ENCODE measurements around the gene TTYH1. TPM values are rescaled to one million over a fixed set of nuclear protein-coding genes. Genes with fewer than 3 reads are reported as not detected.
A peak's percentile ranks its signal among the peaks of the same experiment; 100 is the strongest.

The TTYH1 gene
- total RNA-seq, 1 donor from 2014 or later, result 72.2 TPM

DNA sequence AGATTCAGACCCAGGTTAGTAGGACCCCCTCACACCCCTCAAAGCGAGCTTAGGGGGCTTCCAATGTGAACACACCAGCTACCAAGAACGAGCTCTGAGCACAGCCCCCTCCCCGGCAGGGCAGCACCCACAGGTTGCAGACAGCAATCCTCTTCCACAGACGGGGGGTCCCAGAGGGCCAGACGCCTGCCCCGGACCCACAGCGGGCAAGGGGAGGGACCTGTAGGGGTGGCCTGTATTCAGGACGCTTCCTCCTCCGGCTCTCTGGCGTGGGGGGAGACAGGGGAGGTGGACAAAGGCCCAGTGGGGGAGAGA, 4.8 kb downstream of the TTYH1 start:
- ATAC-seq (no peak), DNase-seq (ENCODE audit: low spot score) (no peak)
- intact Hi-C loops (cut with DNase I), result no loop called here

DNA sequence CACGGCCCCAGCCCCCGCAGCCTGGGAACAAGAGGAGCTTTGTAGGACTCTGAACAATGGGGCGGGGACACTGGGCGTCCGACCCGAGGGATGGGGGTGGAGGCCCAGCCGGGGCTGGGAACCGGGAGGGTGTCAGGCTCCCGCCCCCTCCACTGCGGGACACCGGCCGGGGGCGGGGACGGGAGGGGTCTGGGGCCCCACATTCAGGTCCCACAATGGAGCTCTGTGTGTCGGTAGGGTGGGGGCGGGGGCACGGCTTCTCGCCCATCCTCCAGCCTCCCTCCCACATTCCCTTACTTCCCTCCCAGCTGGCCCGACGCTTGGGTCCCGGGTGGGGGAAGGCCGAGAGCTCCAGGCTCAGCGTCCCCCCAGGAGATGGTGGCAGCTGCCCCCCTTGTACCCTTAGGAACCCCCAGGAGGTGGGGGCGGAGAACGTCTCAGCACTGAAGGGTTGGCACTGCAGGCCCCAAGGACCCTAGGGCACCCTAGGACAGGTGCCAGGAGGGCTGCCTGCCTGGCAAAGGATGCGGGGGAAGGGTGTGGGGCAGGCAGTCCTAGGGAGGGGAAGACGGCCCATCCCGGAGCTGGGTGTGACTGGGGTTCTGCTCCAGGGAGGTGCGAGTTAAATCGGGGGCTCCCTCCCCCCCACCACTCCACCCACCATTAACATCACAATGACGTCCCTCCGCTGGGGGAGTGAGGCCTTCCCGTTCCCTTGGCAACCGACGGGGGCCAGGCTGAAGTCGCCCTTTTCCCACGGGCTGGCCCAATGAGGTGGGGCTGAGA, 5.3 kb downstream of the TTYH1 start:
- DNase-seq (ENCODE audit: low spot score) (peak; percentile 82), ATAC-seq (peak; percentile 82)
- intact Hi-C loops (cut with DNase I), result no loop called here

DNA sequence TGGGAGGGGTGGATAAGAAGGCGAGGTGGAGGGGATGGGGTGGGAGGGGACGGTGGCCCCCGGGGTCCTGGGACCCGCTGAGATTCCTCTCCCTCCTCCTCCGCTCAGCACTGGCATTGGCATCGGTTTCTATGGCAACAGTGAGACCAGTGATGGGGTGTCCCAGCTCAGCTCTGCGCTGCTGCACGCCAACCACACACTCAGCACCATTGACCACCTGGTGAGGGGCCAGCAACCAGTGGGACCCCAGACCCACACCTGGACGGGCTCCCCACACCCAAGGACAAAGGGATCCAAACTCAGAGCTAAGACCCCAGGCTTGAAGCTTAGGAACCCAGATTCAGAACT, 5.9 kb downstream of the TTYH1 start:
- ATAC-seq (no peak), DNase-seq (ENCODE audit: low spot score) (no peak)
- intact Hi-C loops (cut with DNase I), result no loop called here

- DNase-seq (ENCODE audit: low spot score), result no peak
- no peak for ATAC-seq
- intact Hi-C loops (cut with DNase I), result no loop called here
These were observed 6.3 kb downstream of the TTYH1 start for GRCh38 chr19:54421521-54421920.

DNA sequence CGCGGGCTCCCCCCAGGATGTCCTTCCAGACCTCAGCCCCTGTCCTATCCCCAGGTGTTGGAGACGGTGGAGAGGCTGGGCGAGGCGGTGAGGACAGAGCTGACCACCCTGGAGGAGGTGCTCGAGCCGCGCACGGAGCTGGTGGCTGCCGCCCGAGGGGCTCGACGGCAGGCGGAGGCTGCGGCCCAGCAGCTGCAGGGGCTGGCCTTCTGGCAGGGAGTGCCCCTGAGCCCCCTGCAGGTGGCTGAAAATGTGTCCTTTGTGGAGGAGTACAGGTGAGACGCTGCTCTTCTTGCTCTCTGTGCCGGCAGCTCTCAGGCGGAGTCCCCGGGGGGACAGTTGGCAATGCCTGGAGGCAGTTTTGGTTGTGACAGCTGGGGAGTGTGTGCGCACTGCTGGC, 6.9 kb downstream of the TTYH1 start:
- intact Hi-C loops (cut with DNase I), result no loop called here
- no peak for DNase-seq (ENCODE audit: low spot score)
- ATAC-seq, result no peak

DNA sequence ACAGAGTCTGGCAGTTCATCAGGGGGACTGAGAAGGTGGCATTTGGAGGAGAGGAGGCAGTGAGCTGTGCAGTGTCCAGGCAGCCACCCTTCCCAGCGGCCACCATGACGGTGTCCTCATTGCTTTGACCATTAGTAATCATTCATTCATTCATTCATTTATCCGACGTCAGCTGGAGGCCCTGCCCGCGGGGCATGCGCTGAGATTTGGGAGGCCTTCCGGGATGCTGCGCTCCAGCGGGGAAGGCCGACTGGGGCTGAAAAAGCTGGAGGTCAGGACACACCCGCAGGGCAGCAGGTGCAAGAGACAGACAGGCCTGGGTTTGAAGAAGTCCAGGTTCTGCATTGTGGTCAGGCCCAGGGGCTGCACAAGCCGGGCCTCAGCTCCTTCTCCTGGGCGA, 8.9 kb downstream of the TTYH1 start:
- DNase-seq (ENCODE audit: low spot score), result no peak
- ATAC-seq, result no peak
- intact Hi-C loops (cut with DNase I), result no loop called here

- no peak for DNase-seq (ENCODE audit: low spot score)
- intact Hi-C loops (cut with DNase I), result no loop called here
- no peak for ATAC-seq
These were observed 9.6 kb downstream of the TTYH1 start for GRCh38 chr19:54424660-54425381.

GRCh38 chr19:54425382-54425723, 10.1 kb downstream of the TTYH1 start:
- intact Hi-C loops (cut with DNase I), result no loop called here
- ATAC-seq, result no peak
- no peak for DNase-seq (ENCODE audit: low spot score)

DNA sequence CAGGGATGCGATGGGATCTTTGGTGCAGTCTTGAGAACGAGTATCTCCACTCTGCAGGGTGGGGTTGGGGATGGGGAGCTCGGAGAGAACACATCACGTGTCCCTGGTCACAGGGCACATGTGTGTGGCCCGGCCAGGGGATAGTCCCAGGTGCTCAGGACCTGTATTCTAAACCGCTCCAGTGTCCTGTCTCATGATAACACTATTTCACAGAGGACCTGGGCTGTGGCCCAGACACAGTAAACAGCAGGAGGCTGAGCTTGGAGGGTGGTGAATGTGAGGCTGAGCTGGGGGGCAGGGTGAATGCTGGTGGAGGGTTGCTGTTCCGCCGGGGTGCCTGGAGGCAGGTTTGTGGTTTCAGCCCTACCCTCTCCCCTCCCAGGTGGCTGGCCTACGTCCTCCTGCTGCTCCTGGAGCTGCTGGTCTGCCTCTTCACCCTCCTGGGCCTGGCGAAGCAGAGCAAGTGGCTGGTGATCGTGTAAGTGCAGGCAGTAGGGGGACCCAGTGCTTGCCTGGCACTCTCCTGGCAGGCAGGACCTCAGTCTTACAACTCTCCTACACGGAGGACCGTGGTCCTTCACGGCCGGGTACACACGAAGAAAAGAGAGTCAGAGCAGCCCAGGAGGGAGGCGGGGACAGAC, 11.1 kb downstream of the TTYH1 start:
- ATAC-seq, result no peak
- no peak for DNase-seq (ENCODE audit: low spot score)
- intact Hi-C loops (cut with DNase I), result no loop called here

GRCh38 chr19:54427586-54427985, 12.3 kb downstream of the TTYH1 start:
- intact Hi-C loops (cut with DNase I), result no loop called here
- ATAC-seq (no peak), DNase-seq (ENCODE audit: low spot score) (no peak)

DNA sequence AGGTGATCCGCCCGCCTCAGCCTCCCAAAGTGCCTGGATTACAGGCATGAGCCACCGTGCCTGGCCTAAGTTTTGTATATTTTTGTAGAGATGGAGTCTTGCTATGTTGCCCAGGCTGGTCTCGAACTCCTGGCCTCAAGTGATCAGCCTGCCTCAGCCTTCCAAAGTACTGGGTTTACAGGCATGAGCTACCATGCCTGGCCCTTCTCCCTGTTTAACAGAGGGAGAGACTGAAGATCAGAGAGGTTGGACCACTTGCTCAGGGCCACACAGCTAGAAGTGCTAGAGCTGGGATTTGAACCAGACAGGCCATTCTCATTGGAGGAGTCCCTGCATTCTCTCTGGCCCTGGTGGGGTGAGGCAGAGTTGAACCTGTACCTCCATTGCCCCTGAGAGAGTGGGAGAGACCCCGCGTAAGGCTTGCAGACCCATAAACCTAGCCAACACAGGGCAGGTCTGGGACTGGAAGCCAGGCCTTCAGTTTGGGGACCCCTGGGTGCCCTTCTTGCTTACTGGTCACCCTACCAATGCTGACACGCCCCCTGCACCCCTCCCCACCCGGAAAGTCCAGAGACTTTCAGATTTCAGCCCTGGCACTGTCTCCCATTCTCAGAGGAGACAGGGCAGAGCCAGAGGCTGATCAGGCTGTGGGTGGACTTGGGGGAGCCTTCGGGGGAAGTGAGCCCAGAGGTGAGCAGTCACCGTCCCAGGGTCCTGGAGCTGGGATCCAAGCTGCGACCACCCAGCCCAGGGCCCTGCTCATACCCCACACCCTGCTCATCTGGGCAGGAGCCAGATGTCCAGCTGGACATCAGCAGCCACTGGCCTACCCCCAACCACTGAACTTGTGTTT, 13.3 kb downstream of the TTYH1 start:
- ATAC-seq, result no peak
- intact Hi-C loops (cut with DNase I), result no loop called here
- no peak for DNase-seq (ENCODE audit: low spot score)

GRCh38 chr19:54429176-54429495, 13.9 kb downstream of the TTYH1 start:
- intact Hi-C loops (cut with DNase I), result no loop called here
- ATAC-seq, result no peak
- DNase-seq (ENCODE audit: low spot score), result no peak

DNA sequence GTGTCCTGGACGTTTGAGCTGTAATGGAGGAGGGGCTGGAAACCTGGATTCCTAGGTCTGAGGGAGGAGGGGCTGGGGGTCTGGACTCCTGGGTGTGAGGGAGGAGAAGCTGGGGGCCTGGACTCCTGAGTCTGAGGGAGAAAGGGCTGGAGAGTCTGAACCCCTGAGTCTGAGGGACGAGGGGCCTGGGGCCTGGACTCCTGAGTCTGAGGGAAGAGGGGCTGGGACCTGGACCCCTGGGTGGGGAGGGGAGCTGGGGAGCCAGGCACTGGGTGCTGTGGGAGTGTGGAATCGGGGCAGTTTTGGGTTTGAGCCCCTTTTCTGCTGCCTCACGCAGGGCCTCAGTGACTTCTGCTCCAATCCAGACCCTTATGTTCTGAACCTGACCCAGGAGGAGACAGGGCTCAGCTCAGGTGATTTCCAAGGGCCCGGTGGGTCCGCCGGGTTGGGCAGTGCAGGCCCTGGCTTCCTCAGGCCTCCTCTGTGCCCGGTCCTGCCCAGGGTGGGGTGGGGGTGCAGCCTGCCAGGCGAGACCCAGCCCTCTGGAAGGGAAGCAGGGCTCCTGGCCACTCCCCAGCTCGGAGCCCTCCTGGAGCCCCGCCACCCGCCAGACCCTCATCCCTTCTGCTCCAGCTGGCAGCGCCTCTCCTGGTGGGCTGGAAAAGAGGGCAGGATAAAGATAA, 14.4 kb downstream of the TTYH1 start:
- intact Hi-C loops (cut with DNase I), result no loop called here
- no peak for ATAC-seq
- DNase-seq (ENCODE audit: low spot score), result no peak

GRCh38 chr19:54430306-54431254, 15.3 kb downstream of the TTYH1 start:
- ATAC-seq, result peak; percentile 67
- DNase-seq (ENCODE audit: low spot score), result peak; percentile 84
- intact Hi-C loops (cut with DNase I), result no loop called here

- ATAC-seq (no peak), DNase-seq (ENCODE audit: low spot score) (no peak)
- intact Hi-C loops (cut with DNase I), result no loop called here
These were observed 16.1 kb downstream of the TTYH1 start for GRCh38 chr19:54431255-54431838.

DNA sequence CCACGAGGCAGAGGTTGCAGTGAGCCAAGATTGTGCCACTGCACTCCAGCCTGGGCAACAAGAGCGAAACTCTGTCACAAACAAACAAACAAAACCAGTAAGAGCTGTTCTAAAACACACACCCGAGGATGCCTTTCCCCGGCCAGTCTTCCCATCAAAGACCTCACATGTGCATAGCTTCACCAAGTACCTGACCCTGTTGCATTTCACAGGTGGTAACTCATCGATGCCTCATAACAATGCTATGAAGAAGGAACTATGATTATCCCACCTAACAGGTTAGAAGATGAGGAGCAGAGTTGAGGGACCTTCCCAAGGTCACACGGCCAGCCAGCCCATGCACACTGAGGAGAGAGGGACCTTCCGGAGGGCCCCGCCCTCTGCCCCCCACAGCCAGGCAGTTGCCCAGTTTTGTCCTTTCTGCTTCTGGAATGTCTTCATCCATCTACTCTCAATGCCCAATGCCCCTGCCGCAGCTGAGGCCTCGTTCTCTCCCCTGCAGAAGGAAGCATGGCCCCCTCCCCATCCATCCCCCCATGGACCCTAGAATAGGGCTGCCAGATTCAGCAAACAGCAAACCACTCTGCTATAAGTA, 17.0 kb downstream of the TTYH1 start:
- ATAC-seq (no peak), DNase-seq (ENCODE audit: low spot score) (no peak)
- intact Hi-C loops (cut with DNase I), result no loop called here

DNA sequence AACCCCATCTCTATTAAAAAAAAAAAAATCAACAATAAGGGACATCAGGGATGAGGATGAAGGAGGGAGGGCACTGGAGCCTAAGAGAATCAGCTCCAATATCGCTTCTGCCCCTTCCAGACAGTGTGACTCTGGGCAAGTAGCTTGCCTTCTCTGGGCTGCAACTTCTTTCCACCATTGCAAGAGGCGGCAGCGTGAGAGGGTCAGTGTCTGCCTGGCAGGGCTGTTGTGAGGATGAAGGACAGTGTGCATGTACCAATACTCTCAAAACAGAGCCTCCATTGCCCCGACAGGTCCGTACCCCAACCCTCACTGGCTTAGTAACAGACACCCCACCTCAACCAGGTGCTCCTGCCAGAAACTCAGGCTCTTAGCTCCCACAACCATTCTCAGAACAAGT, 18.4 kb downstream of the TTYH1 start:
- intact Hi-C loops (cut with DNase I), result no loop called here
- DNase-seq (ENCODE audit: low spot score), result no peak
- ATAC-seq, result no peak

Data from sciatic nerve (tissue), 2 donors.